Measurements from ENCODE around the gene PXMP4.

The PXMP4 gene

DNA sequence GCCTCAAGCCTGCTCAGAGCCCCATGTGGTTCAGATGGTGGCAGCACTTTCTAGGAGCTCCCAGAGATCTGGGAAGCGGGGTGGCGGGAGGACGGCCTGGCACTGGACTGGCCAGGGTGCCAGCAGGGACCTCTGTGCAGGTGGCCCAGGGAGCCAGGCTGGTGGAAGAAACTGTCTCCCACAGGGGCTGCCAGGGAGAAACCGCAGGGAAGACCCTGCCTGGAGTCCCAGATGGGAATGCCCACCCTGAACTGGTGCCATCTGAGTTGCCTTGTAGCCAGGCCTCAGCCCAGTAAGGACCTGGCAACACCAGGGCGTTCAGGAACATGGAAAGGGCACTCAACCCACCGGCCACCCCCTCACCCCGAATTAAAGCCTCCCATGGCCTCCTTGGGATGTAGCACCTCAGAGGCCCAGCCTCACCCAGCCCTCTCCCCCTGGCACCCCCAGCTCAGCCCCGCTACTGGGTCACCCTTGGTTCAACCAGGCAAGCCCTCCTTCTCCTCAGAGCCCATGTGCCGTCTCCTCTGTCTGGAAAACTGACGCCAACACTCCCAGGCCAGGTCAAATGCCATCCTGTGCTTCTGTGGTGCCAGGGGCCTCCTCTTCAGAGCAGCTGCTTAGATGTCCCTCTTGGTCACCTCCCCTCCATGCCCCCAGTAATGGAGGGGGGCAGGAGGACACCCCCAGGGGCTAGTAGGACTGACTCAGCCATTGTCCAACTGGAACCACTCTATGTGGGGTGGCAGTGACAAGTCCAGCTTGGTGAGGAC lies 63.9 kb downstream of the PXMP4 start:
- no peak for DNase-seq (ENCODE audit: low spot score)

- no peak for DNase-seq (ENCODE audit: low spot score)
Observed at GRCh38 chr20:33655164-33655563, 64.9 kb downstream of the PXMP4 start.

- no peak for DNase-seq (ENCODE audit: low spot score)
Observed at GRCh38 chr20:33654680-33655161, 65.4 kb downstream of the PXMP4 start.

DNA sequence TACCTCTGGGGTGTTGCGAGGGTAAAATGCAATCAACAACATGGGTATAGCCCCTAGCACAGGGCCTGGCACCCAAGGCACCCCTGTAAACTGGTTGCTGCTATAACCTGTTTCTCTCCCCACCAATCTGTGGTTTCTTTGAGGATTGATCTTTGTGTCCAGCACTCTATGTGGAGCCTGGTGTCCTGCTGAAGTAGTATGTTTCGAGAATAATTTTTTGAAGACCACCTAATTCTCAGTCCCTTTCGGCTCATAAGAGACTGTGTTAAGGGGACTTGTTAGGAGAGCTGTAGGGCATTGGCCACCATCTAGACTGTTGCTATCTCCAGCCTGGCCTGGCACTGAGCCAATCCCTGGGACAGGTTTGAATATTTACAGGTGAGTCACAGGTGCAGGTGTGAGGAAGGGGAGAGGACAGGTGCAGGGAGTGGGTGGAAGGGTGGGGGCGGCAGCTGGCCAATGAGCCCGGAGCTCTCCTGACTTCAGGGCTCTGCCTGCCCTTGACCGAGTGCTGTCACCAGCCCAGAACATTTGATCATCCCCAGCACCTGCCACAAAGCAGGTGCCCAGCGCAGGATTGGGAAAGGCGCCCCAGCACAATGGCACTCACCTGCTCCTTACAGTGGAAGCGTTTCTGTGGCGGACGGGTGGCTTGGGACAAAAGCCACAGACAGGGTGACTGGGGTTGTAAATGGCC lies 66.1 kb downstream of the PXMP4 start:
- DNase-seq (ENCODE audit: low spot score) = no peak

- DNase-seq (ENCODE audit: low spot score) = peak; percentile 74
Observed at GRCh38 chr20:33653218-33653899, 66.8 kb downstream of the PXMP4 start.

Data from RKO (cell line).